Measurements from ENCODE around the gene RAB26. TPM values are rescaled to one million over a fixed set of nuclear protein-coding genes. Genes with fewer than 3 reads are reported as not detected.

Gene RAB26
- total and polyA plus RNA-seq, 2 of the 13 experiments (the other 11 are each of a cell fraction or from before 2014, with no cell fraction given): 0.86 to 3.6 TPM

GRCh38 chr16:2163211-2163881, 14.9 kb downstream of the RAB26 start (continued):
- TF ChIP-seq ZNF414 (CRISPR knock-in tag; IDR thresholded peaks at IDR 0.05): no peak
- TF ChIP-seq PAXIP1 (CRISPR knock-in tag; conservative IDR thresholded peaks at IDR 0.05): 0 out of 2 replicates have a peak, but pooled peaks have one; percentile 45
- no peak for TF ChIP-seq RBM39 (IDR thresholded peaks at IDR 0.05; ENCODE audit: low read depth, low read length, poor library complexity, severe bottlenecking)
- TF ChIP-seq HDAC1 (CRISPR knock-in tag; IDR thresholded peaks at IDR 0.05): peak; percentile 59
- TF ChIP-seq MZF1 (CRISPR knock-in tag; IDR thresholded peaks at IDR 0.05; ENCODE audit: borderline replicate concordance): no peak
- TF ChIP-seq FOXP4 (CRISPR knock-in tag; IDR thresholded peaks at IDR 0.05): peak; percentile 18; the same call in 1 of the 2 replicates
- TF ChIP-seq ZBTB46 (CRISPR knock-in tag; IDR thresholded peaks at IDR 0.05; ENCODE audit: borderline replicate concordance): no peak
- TF ChIP-seq ZFP91 (CRISPR knock-in tag; IDR thresholded peaks at IDR 0.05; ENCODE audit: borderline replicate concordance): peak; percentile 41; the same call in 1 of the 2 replicates
- TF ChIP-seq GPN1 (CRISPR knock-in tag; IDR thresholded peaks at IDR 0.05; ENCODE audit: borderline replicate concordance): no peak
- peak; percentile 15; the same call in 1 of the 2 replicates for TF ChIP-seq NR2F2 (IDR thresholded peaks at IDR 0.05; ENCODE audit: borderline replicate concordance, low read depth)
- peak; percentile 41; the same call in 1 of the 2 replicates for TF ChIP-seq ZNF609 (CRISPR knock-in tag; IDR thresholded peaks at IDR 0.05; ENCODE audit: borderline replicate concordance)
- no peak for TF ChIP-seq ZNF343 (CRISPR knock-in tag; IDR thresholded peaks at IDR 0.05)
